SW 1271 (cell line): ENCODE results near the gene NDUFA8.
A peak's percentile ranks its signal among the peaks of the same experiment; 100 is the strongest.

Experiments
- DNase-seq, 2 experiments: peaks; one replicate each; lab custom pipeline; 2025; lab: John Stamatoyannopoulos, UW

Gene NDUFA8

GRCh38 chr9:122184551-122184950 is 25.0 kb upstream of the NDUFA8 start:
- no peak for DNase-seq

GRCh38 chr9:122183501-122183900 is 23.9 kb upstream of the NDUFA8 start:
- DNase-seq = no peak

- DNase-seq = no peak
These were observed 21.1 kb upstream of the NDUFA8 start for GRCh38 chr9:122180633-122181032.

- no peak for DNase-seq
These were observed 20.1 kb upstream of the NDUFA8 start for GRCh38 chr9:122179690-122180074.

GRCh38 chr9:122179054-122179689 is 19.6 kb upstream of the NDUFA8 start:
- no peak for DNase-seq

- no peak for DNase-seq
These were observed 17.3 kb upstream of the NDUFA8 start for GRCh38 chr9:122176916-122177315.

GRCh38 chr9:122173670-122174069 is 14.1 kb upstream of the NDUFA8 start:
- no peak for DNase-seq

GRCh38 chr9:122172131-122172530 is 12.6 kb upstream of the NDUFA8 start:
- DNase-seq = no peak

- DNase-seq = no peak
These were observed 8.8 kb upstream of the NDUFA8 start for GRCh38 chr9:122168356-122168755.

- no peak for DNase-seq
These were observed 4.7 kb upstream of the NDUFA8 start for GRCh38 chr9:122164286-122164685.

- no peak for DNase-seq
These were observed 2.8 kb upstream of the NDUFA8 start for GRCh38 chr9:122162415-122162814.

- no peak for DNase-seq
These were observed 307 bp upstream of the NDUFA8 start for GRCh38 chr9:122159925-122160246.

- DNase-seq = peak; percentile 32 to 69
These were observed 1.4 kb downstream of the NDUFA8 start for GRCh38 chr9:122158202-122158601.

- DNase-seq = no peak
These were observed 3.8 kb downstream of the NDUFA8 start for GRCh38 chr9:122155796-122156195.

GRCh38 chr9:122151267-122151828 is 8.2 kb downstream of the NDUFA8 start:
- no peak for DNase-seq

GRCh38 chr9:122145592-122145863 is 14.1 kb downstream of the NDUFA8 start:
- DNase-seq = no peak

- DNase-seq = no peak
These were observed 14.6 kb downstream of the NDUFA8 start for GRCh38 chr9:122144836-122145591.

GRCh38 chr9:122143876-122144405 is 15.6 kb downstream of the NDUFA8 start:
- DNase-seq = no peak

GRCh38 chr9:122143296-122143695 is 16.3 kb downstream of the NDUFA8 start:
- no peak for DNase-seq

GRCh38 chr9:122141671-122142070 is 17.9 kb downstream of the NDUFA8 start:
- no peak for DNase-seq

- DNase-seq = no peak
These were observed 19.0 kb downstream of the NDUFA8 start for GRCh38 chr9:122140368-122141193.

GRCh38 chr9:122138560-122139268 is 20.9 kb downstream of the NDUFA8 start:
- no peak for DNase-seq
